DMS153 treated with DMSO at 0.1 percent for 48 hours (cell line): ENCODE results near the gene PSTK.

ENCODE experiments used
- DNase-seq: peaks from one replicate; lab custom pipeline; 2025; ENCODE audit not compliant: unreplicated experiment; lab: John Stamatoyannopoulos, UW

PSTK gene

DNA sequence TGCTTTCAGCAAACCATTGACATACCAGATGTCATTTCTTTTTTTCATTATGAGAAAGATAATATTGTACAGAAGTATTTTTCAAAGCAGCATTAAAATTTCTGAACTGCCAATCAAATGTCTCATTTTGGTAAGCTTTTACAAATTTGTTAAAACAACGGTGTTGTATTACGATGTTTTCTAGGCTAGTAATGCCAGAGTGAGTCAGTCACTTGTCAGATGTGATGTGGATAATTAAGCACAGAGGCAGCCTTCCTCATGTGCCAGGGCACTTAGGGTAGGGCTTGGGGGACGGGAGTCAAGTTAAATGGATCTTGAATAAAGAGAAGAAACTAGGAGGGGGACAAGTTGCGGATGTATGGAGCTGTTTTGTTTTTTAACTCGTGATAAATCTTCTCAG is 10.1 kb downstream of the PSTK start:
- no peak for DNase-seq

DNA sequence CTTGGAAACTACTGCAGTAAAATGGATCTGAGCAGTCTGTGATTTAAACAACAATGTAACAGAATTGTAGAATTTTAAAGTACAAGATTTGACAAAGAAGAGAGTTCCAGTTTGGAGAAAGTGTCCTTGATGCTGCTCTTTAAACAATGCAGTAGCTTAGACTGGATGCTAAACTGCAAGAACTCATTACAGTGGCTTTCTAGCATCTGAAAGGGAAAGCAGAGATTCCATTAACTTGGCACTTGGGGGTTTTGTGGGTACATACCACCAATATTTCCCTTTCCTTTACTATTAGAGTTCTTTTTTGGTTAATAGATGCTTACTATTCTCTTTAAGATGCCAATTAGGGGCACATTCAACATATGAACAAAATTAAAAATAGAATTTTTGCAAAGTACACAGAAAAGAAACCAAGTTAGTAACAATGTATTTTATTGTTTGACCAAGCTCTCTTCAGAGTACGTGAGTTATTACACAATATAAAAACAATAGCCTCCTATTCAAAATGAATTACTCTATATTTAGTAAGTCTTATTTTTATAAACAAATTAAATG is 11.9 kb downstream of the PSTK start:
- DNase-seq = no peak

DNA sequence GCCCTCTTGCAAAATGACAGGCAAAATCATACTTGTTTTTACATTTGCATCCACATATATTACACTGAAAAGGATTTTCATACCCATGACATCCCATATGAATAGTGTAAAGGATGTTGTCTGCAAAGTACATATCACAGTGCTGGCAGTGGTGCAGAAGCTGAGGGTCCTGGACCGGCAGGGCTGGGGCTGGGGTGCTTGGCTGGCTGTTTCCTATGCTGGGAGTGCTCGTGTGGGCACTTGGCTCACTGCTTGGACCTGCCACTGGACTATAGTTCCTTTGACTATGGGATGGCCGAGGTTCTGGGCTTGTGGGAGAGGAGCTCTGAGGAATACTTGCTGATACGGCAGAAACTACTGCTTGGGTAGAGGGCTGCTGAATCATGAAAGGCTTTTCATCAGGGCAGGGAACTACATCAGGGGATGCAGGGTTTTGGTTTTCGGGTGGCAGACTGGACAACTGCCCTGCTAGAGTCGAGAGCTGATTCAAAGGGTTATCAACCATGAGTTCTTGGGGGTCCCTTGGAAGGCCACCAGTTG is 13.7 kb downstream of the PSTK start:
- no peak for DNase-seq

DNA sequence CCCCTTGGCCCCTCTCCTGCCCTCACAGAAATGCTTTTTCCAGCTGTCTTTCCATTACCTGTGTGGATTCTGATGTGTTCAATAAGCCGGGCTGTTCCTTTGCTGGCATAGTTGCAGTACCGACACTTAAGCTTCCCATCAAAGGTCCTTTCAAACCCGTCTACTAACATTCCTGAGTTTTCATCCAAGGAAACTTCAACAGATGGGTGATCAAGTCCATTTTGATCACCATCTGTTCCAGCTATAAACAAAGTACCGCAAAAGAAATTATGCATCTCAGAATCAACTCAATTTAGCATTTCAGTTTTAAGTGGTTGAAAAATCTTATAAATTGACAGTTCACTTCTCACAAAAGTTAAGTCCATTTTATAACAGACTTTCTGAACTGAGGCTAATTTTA is 15.7 kb downstream of the PSTK start:
- DNase-seq = no peak

DNA sequence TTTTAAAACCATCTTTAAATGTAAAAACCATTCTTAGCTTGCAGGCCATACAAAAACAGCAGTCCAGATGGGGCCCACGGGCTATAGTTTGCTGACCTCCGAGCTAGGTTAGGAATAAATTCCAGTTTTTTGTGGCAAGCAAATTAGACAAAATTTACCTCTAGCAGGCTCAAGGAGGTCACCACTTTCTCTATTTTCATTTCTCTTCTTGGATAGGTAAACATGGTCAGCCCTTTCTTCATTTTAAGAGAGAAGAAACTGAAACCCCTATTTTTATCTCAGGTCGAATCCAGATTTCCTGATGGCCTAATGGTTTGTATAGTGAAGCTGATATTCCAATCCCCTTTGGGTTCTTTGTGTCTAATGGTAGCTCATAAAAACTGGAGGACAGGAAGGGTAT is 17.7 kb downstream of the PSTK start:
- DNase-seq = no peak

DNA sequence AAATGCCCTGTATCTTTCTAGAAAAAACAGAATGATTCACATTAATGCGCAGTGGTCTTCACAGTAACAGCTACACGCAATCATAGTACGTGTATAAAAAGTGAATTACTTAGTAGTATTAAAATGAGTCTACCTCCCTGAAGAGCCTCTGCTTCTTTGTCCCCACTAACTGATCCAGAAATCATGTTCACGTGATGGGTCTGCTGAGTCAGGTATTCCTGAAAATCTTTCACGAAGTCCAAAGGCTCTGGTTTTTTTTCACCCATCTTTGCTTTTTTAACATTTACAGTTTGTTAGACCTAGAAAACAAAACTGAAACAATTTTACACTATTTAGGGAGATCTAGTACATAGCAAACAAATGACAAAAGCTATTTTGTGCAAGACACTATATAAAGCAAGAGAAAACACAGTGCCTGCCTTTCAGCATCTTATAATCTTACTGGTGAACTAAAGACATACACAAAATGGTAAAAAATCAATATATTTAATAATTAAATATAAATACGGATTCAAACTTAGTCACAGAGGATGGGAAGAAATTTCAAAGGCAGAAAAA is 18.2 kb downstream of the PSTK start:
- no peak for DNase-seq

DNA sequence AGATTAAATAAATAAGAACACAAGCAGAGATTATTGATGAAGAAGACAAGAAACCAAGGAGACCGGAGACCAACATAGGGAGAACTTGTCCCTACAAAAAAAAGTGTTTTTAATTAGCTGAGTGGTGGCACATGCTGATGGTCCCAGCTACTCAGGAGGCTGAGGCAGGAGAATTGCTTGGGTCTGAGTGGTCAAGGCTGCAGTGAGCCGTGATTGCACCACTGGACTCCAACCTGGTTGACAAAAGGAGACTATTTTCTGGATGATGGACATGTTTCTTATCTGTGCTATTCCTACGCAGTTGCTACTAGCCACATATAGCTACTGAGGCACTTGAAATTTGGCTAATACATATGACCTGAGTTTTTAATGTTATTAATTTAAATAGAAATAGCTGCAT is 18.7 kb downstream of the PSTK start:
- DNase-seq = no peak

DNA sequence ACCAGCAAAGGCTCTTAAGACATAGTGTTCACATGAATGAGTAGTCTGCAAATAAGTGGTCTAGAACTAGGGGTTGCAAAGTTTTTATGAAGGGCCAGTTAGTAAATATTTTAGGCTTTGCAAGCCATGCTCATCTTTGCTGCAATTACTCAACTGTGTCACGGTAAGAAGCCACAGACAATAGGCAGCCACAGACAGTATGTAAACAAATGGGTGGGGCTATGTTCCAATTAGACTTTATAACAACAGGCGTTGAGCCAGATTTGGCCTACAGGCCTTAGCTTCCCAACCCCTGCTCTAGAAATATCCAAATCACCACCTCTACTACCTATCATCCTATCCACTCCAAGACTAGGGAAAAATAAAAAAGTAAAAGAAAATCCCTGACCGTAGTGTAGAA is 19.1 kb downstream of the PSTK start:
- no peak for DNase-seq

DNA sequence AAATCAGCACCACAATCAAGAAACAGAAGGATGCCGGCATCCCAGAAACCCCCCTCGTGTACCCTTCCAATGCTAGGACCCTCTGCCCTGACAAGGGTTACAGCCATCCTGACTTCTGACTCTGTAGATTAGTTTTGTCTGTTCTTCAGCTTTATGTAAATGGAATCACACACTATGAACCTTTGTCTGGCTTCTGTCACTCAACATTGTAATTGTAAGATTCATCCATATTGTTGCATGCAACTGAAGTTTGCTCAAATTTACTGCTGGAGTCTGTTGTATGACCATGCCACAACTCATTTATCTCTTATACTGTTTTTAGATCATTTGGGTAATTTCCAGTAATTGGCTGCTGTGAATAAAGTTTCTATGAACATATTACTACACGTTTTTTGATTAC is 20.0 kb downstream of the PSTK start:
- DNase-seq = no peak

DNA sequence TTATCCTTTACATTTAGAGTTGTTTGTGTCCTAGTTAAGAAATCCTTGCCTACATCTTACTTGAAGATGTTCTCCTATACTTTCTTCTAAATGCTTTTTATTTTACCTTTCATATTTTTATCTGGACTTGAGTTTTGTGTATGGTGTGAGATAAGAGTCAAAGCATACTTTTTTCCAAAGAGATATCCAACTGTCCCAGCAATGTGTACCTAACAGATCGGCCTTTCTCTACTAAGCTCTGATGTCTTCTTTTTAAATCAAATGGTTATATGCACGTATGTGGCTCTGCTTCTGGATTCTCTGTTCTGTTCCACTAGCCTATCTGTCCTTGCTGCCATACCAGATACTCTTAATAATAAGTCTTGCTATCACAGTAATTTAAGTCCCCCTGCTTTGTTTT is 21.2 kb downstream of the PSTK start:
- no peak for DNase-seq

DNA sequence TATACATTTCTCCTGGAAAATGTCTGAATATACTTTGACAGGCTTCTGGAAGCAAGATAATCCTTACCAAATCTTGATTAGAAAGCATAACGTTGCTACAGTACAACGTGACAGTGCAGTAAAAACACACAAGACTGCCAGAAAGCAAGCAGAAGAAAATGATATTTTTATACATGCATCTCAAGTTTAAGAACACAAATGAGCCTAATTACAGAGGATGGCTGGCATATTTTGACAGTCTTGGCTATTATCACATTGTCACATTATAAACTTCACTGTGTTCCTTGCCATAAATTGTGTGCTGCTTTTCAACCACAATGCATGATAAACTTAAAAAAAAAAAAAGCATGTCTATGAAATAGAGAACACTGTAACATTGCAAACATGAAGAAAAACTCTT is 24.1 kb downstream of the PSTK start:
- no peak for DNase-seq

DNA sequence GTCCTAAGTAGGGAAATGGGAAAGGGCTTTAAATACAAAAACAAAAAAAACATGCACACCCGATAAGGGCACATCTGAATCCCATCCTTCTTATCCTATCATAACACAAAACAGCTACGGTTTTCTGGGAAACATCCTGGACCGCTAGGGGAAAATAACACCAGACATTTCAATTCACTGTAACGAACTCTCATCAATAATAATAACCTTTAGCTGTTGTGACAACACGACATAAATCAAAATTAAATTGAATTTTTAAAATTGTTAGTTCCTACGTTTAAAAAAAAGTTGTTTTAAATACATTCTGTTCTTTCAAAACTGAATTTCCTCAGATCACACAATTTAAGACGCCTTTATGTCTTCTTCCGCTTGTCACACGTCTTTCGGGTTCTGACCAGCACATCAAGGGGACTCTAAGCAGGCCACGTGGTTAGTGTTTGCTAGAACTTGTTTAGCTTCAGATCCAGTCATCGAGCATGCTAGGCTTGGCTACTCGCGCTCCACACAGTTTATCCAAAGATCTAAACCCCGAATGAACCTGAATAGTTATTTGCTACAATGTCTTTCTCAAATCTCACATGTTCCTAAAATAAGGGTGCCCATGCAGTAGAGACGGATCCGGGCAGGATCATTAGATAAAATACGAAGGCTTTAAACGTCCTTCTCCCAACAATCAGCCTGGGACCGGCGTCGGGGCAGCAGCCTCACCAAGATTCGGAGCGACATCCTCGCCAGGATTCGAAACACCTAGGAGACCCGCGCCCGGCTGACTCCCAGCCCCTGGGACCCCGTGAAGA is 27.6 kb downstream of the PSTK start:
- no peak for DNase-seq

DNA sequence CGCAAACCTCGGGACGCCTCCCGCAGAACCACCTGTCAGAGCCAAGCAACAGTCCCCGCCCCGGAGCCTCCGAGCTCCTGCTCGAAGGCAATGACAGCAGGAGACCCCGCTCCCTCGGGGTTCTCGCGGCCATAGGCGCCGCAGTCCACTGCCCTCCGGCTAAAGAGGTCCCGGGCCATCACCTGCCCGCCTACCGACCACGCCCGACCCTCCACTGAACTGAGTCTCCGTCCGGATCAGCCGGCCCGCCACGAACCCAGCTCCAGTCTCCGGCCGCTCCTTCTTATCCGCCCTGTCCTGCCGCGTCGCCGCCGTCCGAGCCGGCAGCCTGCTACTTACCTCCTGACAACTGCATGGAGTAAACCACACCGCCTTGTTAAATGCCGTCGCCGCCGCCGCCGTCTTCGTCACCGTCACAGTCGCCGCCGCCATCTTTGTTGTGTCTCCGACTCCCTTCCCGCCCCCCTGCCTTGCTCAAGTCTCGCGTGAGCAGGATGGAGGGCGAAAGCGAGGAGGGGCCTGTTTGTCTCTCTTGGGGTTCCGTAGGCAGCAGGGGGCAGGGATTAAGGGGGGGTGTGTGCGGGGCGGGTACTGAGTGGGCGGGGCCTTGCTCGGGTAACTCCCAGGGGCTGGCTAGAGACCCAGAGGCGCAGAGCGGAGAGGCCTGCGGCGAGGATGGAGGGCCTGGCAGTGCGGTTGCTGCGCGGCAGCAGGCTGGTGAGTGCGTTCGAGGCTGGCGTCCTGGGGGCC is 28.3 kb downstream of the PSTK start, which contains the start of the genes ACADSB and IKZF5:
Gene ACADSB (plus strand): TSS at position 652 of the 750 bp plus-strand sequence. CDS start 24 bp downstream, at position 676.
Gene IKZF5 (minus strand): TSS at position 441 of the 750 bp plus-strand sequence. CDS start 10,170 bp downstream, outside the sequence.
- peak; percentile 91 for DNase-seq

DNA sequence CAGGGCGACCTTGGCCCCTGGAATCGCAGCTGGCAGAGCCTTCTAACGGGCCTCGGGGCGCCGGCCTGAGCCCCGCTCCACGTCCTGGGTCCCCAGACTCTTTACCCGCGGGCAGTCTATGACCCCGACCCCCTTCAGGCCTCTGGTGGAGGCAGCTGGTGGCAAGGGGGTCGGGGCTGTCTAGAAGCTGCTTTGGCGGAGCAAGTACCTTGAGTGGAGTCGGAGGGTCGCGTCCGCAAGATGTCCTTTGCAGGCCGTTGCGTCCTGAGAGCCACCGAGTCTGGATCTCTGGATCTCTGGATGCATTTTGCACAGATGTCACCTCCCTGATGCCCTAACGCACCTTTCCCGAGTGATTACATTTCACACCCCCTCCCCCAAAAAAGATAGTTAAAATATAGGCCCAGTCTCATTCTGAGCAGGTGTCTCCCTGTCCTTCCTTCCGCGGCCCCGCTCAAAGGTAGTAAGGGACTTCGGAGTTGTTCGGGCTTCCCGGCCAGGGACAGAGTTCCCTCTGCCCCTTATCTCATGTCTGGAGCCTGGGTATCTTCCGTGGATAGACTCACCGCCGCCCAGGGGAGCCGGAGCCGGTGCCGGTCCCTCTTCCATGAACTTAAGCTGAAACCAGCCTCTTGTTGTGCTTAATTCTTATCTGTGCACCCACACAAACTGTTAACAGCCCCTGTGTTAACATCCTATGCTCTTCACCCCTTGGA is 29.1 kb downstream of the PSTK start:
- no peak for DNase-seq

DNA sequence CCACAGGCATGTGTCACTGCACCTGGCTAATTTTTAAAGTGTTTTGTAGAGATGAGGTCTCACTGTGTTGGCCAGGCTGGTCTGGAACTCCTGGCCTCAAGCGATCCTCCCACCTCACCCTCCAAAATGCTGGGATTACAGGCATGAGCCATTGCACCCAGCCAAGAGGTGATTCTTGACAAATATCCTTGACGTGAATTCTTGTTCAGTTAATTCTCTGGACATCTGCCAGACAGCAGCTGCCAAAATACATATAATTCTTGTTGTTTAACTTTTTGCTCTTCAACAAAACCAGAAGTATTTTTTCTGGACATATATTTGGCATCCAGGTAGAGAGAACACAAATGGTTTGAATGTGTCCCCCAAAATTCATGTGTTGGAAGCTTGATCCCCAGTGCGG is 31.8 kb downstream of the PSTK start:
- DNase-seq = no peak

DNA sequence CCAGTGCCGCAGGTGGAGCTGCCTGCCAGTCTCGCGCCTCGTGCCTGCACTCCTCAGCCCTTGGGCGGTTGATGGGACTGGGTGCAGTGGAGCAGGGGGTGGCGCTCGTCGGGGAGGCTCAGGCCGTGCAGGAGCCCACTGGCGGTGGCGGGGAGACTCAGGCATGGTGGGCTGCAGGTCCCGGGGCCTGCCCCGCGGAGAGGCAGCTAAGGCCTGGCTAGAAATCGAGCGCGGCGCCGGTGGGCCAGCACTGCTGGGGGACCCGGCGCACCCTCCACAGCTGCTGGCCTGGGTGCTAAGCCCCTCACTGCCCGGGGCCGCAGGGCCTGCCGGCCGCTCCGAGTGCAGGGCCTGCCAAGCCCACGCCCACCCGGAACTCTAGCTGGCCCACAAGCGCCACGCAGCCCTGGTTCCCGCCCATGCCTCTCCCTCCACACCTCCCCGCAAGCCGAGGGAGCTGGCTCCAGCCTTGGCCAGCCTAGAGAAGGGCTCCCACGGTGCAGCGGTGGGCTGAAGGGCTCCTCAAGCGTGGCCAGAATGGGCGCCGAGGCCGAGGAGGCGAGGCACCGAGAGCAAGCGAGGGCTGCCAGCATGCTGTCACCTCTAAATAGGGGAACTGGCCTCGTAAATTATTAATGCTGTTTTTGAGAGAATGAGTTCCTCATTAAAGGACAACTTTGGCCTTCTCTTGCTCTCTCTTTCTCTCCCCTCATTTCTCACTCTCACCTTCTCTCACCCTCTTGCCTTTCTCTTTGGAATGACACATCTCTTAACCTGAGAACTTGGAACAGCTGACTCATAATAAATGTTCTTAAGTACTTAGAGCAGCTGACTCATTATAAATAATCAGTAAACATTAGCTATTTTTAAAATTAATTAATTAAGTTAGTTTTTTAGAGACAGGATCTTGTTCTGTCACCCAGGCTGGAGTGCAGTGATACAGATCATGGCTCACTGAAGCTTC is 33.5 kb downstream of the PSTK start:
- DNase-seq = no peak

DNA sequence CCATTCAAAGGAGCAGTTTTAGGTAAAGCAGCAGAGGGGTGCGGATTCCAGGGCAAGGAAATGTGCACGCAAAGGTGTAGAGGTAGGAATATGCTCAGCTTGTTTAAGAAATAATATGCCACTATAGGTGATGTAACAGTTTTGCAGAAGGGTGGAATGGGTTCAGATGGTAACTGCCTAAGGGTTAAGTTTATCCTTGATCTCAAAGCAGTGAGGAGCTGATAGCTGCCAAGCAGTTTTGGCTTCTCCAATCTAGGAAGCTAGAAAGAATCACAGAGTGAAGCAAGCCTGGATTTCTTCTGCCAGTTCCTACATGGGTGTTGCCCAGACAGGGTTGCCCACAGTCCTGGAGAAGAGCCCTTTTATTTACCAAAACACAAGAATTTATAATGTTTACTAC is 34.6 kb downstream of the PSTK start:
- DNase-seq = no peak

DNA sequence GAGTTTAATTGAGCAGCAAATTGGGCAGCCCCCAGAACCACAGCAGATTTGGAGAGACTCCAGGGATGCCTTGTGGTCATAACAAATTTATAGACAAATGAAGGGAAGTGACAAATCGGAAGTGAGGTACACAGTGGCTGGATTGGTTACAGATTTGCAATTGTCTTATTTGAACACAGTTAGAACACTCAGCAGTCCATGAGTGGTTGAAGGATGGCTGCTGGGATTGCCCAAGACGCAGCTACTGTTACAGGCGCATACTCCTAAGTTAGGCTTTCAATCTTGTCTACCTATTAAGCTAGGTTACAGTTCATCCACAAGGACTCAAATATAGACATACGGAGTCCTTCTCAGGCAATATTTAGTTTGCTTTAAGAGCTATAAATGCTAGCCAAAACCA is 36.0 kb downstream of the PSTK start:
- no peak for DNase-seq

DNA sequence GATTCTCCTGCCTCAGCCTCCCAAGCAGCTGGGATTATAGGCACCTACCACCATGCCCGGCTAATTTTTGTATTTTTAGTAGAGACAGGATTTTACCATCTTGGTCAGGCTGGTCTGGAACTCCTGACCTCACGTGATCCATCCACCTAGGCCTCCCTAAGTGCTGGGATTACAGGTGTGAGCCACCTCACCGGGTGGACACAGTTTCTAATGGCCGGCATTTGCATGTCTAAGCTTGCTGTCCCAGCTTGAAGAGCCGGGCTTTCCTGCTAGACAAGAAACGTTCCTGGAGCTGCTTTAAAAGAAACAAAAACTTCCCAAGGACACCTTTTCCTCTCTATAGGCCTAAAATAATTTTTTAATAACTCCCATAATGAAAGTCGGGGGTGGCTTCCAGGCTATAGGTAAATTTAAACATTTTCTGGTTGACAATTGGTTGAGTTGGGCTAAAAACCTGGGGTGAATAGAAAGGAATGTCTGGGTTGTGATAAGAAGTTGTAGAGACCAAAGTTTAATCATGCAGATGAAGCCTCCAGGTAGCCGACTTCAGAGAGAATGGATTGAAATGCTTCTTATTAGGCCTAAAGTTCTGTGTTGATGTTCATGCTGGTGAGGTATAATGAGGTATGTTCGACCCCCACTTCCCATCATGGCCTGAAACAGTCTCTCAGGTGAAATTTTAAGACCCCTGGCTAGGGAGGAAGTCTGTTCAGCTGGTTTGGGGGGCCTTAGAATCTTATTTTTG is 37.4 kb downstream of the PSTK start:
- DNase-seq = no peak
